ENCODE results near the gene QKI. TPM values are rescaled to one million over a fixed set of nuclear protein-coding genes. Genes with fewer than 3 reads are reported as not detected.

The QKI gene
- total RNA-seq, 2 donors from 2014 or later = 366 to 434 TPM

DNA sequence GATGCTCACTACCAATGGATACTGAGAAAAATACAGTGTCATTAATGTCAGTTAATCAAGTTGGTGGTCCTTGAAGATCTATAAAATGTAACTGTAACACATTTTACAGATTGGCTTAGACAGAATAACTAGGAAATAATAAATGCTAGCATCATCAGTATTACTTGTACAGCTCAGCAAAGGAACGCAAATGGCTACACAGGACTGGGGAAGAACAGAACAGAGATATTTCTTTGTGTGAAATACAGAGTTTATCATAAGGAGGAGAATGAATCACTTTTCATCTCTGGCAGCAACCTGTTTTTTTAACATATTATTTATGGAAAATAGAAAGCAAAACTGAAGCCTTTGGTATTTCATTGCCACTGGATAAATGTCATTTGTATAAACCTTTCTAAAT lies 8.2 kb upstream of the QKI start:
- peaks cover 0 to 24% of the 10 kb centered on the region in 2 donors for H3K4me1 ChIP-seq
- no peaks in the 10 kb centered on the region for H3K36me3 ChIP-seq
- no peak for TF ChIP-seq CTCF (IDR thresholded peaks at IDR 0.05)
- no peak for DNase-seq (ENCODE audit: low spot score)
- H3K27ac ChIP-seq = peak overlapping the region; percentile 82 to 88
- H3K27me3 ChIP-seq = no peaks in the 10 kb centered on the region
- peak overlapping the region in 1 of 2 donors; percentile 41 for H3K4me3 ChIP-seq
- H3K9me3 ChIP-seq = no peaks in the 10 kb centered on the region

GRCh38 chr6:163406830-163407229 lies 7.7 kb upstream of the QKI start:
- Histone ChIP-seq H3K27ac (peak overlapping the region; percentile 82 to 88), H3K4me1 (peaks cover 0 to 25% of the 10 kb centered on the region in 2 donors), H3K36me3 (no peaks in the 10 kb centered on the region)

GRCh38 chr6:163408352-163408991 lies 6.0 kb upstream of the QKI start:
- no peak overlapping the region for H3K4me3 ChIP-seq
- no peaks in the 10 kb centered on the region for H3K9me3 ChIP-seq
- H3K27me3 ChIP-seq = no peaks in the 10 kb centered on the region
- no peak for DNase-seq (ENCODE audit: low spot score)
- TF ChIP-seq CTCF (IDR thresholded peaks at IDR 0.05) = no peak
- H3K4me1 ChIP-seq = peaks cover 0 to 32% of the 10 kb centered on the region in 2 donors
- no peaks in the 10 kb centered on the region for H3K36me3 ChIP-seq
- no peak overlapping the region for H3K27ac ChIP-seq

More at GRCh38 chr6:163406830-163407229, 7.7 kb upstream of the QKI start:
- DNase-seq (ENCODE audit: low spot score) = no peak
- Histone ChIP-seq H3K9me3 (no peaks in the 10 kb centered on the region), H3K4me3 (no peak overlapping the region), H3K27me3 (no peaks in the 10 kb centered on the region)
- TF ChIP-seq CTCF (IDR thresholded peaks at IDR 0.05) = no peak

DNA sequence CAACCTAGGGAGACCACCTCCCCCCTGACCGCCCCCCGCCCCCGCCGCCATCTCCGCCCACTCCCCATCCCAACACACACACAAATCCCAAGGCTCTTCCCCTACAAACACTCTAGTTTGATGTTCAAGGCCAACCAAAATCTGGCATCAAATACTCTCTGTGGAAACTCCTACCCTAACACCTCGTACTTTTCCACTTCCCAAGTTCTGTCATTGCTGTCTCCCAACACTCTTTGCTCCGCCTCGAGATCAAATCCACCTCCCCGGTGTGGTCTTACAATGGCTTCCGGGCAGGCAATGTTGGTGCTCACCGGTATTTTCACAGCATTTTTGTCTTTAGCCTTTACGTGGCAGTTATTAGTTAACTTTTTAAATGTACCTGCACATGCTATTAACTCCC lies 4.8 kb upstream of the QKI start:
- no peaks in the 10 kb centered on the region for H3K36me3 ChIP-seq
- no peaks in the 10 kb centered on the region for H3K9me3 ChIP-seq
- DNase-seq (ENCODE audit: low spot score) = no peak
- no peak for TF ChIP-seq CTCF (IDR thresholded peaks at IDR 0.05)
- H3K27ac ChIP-seq = no peak overlapping the region
- H3K4me3 ChIP-seq = no peak overlapping the region
- peaks cover 0 to 28% of the 10 kb centered on the region in 2 donors for H3K4me1 ChIP-seq
- H3K27me3 ChIP-seq = no peaks in the 10 kb centered on the region

- no peak for TF ChIP-seq CTCF (IDR thresholded peaks at IDR 0.05)
- Histone ChIP-seq H3K36me3 (no peaks in the 10 kb centered on the region), H3K4me1 (peaks cover 0 to 8% of the 10 kb centered on the region in 2 donors), H3K27ac (peak overlapping the region; percentile 98 to 100), H3K4me3 (peak overlapping the region; percentile 58 to 93), H3K27me3 (no peaks in the 10 kb centered on the region), H3K9me3 (no peaks in the 10 kb centered on the region)
- DNase-seq (ENCODE audit: low spot score) = no peak
Observed at GRCh38 chr6:163412341-163412740, 2.2 kb upstream of the QKI start.
